ENCODE results near the gene SPTBN5.

SPTBN5 gene

GRCh38 chr15:41824062-41824745 lies 69.6 kb downstream of the SPTBN5 start:
- DNase-seq (ENCODE audit: low read depth): no peak

- no peak for DNase-seq (ENCODE audit: low read depth)
These were observed 70.4 kb downstream of the SPTBN5 start for GRCh38 chr15:41823502-41823901.

GRCh38 chr15:41822957-41823356 lies 70.9 kb downstream of the SPTBN5 start:
- no peak for DNase-seq (ENCODE audit: low read depth)

- no peak for DNase-seq (ENCODE audit: low read depth)
These were observed 71.4 kb downstream of the SPTBN5 start for GRCh38 chr15:41822471-41822870.

DNA sequence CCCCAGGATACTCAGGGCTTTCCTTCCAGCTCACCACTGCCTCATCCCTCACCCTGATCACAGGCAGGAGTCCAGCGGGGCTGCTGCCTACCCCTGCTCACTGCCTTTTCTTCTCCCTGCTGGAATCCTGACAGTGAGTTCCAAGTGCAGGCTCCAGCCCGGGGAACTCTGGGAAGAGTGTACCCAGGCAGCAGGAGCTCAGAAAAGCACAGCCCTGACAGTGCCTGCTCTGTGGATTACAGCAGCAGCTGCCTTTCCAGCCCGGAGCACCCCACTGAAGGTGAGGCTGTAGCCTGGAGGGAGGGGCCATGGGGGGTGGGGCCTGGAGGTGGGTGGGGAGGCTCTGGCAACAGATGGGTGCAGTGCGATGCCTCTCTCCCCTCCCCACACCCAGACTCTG lies 72.0 kb downstream of the SPTBN5 start:
- DNase-seq (ENCODE audit: low read depth): no peak

- no peak for DNase-seq (ENCODE audit: low read depth)
These were observed 72.9 kb downstream of the SPTBN5 start for GRCh38 chr15:41820791-41821423.

GRCh38 chr15:41819455-41820050 lies 74.3 kb downstream of the SPTBN5 start:
- no peak for DNase-seq (ENCODE audit: low read depth)

GRCh38 chr15:41817781-41818180 lies 76.1 kb downstream of the SPTBN5 start:
- DNase-seq (ENCODE audit: low read depth): no peak

DNA sequence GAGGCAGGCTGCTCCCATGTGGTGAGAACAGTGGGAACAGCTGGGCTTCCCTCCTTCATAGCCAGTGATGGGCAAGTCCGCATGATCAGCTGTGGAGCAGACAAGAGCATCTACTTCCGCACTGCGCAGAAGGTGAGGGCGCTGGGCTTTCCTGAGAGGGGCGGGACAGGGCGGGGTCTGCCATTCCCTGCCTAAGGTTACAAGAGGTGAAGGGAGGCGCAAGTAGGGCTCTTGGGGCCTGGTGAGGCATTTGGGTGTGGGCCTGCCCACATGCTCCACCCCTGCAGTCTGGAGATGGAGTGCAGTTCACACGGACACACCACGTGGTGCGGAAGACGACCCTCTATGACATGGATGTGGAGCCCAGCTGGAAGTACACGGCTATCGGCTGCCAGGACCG lies 76.5 kb downstream of the SPTBN5 start:
- no peak for DNase-seq (ENCODE audit: low read depth)

DNA sequence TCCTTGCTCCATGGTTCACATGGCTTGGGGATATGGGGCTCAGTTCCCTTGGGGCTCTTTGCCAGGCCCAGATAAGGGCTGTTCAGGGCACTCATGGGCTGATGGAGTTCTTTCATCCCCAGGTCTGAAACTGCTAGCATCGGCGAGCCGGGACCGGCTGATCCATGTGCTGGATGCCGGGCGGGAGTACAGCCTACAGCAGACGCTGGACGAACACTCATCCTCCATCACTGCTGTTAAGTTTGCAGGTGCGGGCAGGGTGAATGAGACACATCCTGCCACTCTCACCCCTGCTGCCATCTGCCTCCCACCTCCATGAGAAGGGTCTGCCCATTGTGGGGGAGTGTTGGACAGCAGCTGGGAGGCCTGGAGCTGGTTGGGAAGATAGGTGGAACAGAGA lies 77.1 kb downstream of the SPTBN5 start:
- DNase-seq (ENCODE audit: low read depth): no peak

- DNase-seq (ENCODE audit: low read depth): no peak
These were observed 79.3 kb downstream of the SPTBN5 start for GRCh38 chr15:41814534-41814933.

GRCh38 chr15:41813426-41813825 lies 80.4 kb downstream of the SPTBN5 start:
- DNase-seq (ENCODE audit: low read depth): no peak

DNA sequence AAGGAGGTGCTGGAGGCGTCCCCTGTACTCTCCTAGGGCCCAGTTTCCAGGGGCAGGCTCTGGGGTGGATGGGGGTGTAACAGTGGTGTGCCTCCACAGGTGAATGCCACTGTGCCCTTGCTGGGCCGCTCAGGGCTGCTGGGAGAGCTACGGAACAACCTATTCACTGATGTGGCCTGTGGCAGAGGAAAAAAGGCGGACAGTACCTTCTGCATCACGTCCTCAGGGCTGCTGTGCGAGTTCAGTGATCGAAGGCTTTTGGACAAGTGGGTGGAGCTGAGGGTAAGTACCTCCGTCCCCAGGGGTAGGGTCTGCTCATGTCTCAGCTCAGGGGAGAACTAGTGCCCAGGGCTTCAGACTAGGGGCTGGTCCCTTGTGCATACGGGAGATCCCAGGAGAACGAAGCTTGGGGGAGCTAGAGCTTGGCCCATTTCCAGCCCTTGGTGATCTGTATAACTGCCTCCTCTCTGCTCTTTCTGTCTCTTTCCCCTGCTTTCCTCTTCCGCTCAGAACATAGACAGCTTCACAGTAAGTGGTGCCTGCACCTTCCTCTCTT lies 81.0 kb downstream of the SPTBN5 start:
- DNase-seq (ENCODE audit: low read depth): no peak

DNA sequence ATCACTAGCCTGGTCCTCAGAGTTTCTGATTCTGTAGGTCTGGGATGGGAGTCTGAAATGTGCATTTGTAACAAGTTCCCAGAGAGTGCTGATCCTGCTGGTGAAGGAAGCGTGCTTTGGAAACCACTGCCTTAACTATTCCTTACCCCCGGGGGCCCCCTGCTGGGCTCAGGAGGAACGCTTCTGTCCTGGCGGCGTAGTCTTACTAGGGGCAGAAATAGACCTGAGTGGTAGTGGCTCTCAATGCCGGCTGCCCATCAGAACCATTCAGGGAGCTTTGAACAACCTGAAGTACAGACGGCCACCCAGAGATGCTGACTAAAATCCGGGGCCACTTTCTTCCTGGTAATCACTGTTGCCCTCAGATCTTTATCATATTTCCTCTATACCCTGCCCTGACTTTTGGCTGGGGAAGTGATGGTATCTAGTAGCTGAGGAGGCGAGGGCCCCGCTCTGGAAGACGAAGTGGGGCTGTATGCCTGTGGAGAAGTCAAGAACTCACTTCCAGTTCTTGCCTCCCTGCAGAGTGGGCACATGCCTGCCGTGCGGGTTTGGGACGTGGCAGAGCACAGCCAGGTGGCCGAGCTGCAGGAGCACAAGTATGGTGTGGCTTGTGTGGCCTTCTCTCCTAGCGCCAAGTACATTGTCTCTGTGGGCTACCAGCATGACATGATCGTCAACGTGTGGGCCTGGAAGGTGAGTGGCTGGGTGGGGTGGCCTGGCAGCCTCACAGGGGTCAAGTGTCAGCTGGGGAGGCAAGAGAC lies 82.2 kb downstream of the SPTBN5 start:
- peak; percentile 63 for DNase-seq (ENCODE audit: low read depth)

GRCh38 chr15:41810651-41811431 lies 83.0 kb downstream of the SPTBN5 start:
- DNase-seq (ENCODE audit: low read depth): no peak

DNA sequence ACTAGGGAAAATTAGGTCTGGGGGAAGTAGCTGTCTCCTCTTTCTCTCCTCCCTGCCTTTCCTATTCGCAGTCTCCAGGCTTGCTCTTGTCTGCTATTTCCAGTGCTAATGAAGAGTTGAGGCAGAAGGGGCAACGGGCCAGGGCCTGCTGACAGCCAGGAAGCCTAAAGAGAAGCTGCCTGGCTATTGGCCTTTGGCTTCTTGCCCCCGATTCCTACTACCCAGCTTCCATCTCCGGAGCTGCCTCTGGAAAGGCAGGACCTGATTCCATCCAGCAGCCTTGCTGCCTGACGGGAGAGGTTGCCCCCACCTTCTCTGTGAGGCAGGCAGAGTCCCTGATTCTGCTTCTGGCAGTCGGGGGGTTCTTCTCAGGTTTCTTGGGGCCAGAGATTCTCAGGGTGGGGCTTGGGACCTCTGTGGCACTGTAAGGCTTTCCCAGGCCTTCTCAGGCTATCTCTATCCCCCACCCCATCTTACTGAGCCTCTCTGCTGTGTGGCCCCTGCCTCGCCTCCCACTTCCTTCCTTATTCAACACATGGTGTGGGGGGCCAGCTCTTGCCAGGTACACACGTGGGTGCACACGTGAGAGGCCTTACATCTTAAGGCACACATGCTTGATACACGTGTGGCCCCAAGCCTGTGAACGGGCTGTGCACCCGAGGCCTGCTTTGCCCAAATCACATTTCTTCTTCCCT lies 84.2 kb downstream of the SPTBN5 start:
- no peak for DNase-seq (ENCODE audit: low read depth)

GRCh38 chr15:41809121-41809520 lies 84.7 kb downstream of the SPTBN5 start:
- no peak for DNase-seq (ENCODE audit: low read depth)

- DNase-seq (ENCODE audit: low read depth): no peak
These were observed 87.3 kb downstream of the SPTBN5 start for GRCh38 chr15:41806291-41807181.

DNA sequence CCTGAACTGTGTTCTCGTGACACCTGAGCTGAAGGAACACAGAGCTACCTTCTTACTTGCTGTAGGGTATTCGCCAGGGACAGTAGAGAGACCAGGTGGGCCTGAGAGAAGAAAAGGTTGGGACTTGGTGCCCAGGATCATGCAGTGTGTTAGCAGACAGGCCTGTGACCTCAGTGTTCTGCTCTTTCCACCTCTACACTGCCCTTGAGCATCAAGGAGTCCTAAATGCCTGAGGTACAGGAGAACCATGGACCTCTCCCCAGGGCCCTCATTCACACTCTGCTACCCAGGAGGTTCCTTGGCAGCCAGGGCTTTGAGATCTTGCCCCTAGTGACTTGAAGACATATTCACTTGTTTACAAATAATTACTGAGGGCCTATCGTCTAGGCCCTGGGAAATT lies 88.1 kb downstream of the SPTBN5 start:
- no peak for DNase-seq (ENCODE audit: low read depth)
